CD8-positive, alpha-beta memory T cell (primary cell): ENCODE data around the gene PPP1R12A. TPM values are rescaled to one million over a fixed set of nuclear protein-coding genes. Genes with fewer than 3 reads are reported as not detected.

Experiments
- CTCF ChIA-PET: fragments of 350-600 bp; sonication (Branson Sonifier 250); formaldehyde crosslinking; loops from one replicate; lab custom pipeline; 2021; ENCODE audit warnings: antibody characterized with exemption; lab: Charles Lee
- POLR2A ChIA-PET: fragments of 350-600 bp; sonication (Branson Sonifier 250); formaldehyde crosslinking; loops from one replicate; lab custom pipeline; 2021; ENCODE audit warnings: antibody characterized with exemption; lab: Charles Lee
- DNase-seq, 5 donors: peaks; one replicate each; pipeline versions ENCODE4 v3.0.0 to v3.0.0-alpha.2; 2020 to 2022; ENCODE audit warnings: mixed read lengths in 1 of 5
- H3K27ac ChIP-seq: one replicate; pipeline ENCODE4 v1.7.0; 2013; ENCODE audit warnings: low read depth, mild to moderate bottlenecking, low read length, moderate library complexity
- H3K27me3 ChIP-seq: 2 replicates; pipeline ENCODE4 v1.7.0; 2013; ENCODE audit warnings: low read length, mild to moderate bottlenecking; ENCODE audit not compliant: insufficient read depth, poor library complexity, severe bottlenecking
- H3K36me3 ChIP-seq: 2 replicates; pipeline ENCODE4 v1.7.0; 2013; ENCODE audit warnings: mild to moderate bottlenecking, low read length, moderate library complexity; ENCODE audit not compliant: insufficient read depth
- H3K4me1 ChIP-seq: 2 replicates; pipeline ENCODE4 v1.7.0; 2013; ENCODE audit warnings: mild to moderate bottlenecking, low read length, moderate library complexity; ENCODE audit not compliant: insufficient read depth
- H3K4me3 ChIP-seq: 2 replicates; pipeline ENCODE4 v1.7.0; 2013; ENCODE audit warnings: mild to moderate bottlenecking, low read length
- H3K9me3 ChIP-seq: 2 replicates; pipeline ENCODE4 v1.7.0; 2013; ENCODE audit warnings: mild to moderate bottlenecking, low read length
- H3K27ac Mint-ChIP-seq, 8 donors: one replicate each; pipeline ENCODE4 v1.8.0; 2020 to 2021; ENCODE audit warnings: mixed read lengths in 8 of 8, mild to moderate bottlenecking in 6 of 8, inconsistent platforms in 3 of 8, moderate library complexity in 3 of 8
- H3K27me3 Mint-ChIP-seq, 2 donors: one replicate each; pipeline ENCODE4 v1.8.0; 2020 to 2021; ENCODE audit warnings: mixed read lengths in 2 of 2, mild to moderate bottlenecking in 1 of 2, moderate library complexity in 1 of 2
- H3K36me3 Mint-ChIP-seq, 3 donors: one replicate each; pipeline ENCODE4 v1.8.0; 2020 to 2021; ENCODE audit warnings: mixed read lengths in 3 of 3, inconsistent platforms in 1 of 3, mild to moderate bottlenecking in 1 of 3
- H3K4me1 Mint-ChIP-seq, 3 donors: one replicate each; pipeline ENCODE4 v1.8.0; 2020 to 2021; ENCODE audit warnings: mixed read lengths in 3 of 3, inconsistent platforms in 1 of 3, mild to moderate bottlenecking in 1 of 3
- H3K4me3 Mint-ChIP-seq, 7 donors: one replicate each; pipeline ENCODE4 v1.8.0; 2020 to 2021; ENCODE audit warnings: mixed read lengths in 7 of 7, mild to moderate bottlenecking in 6 of 7, moderate library complexity in 4 of 7, inconsistent platforms in 2 of 7
- H3K9me3 Mint-ChIP-seq, 5 donors: one replicate each; pipeline ENCODE4 v1.8.0; 2020 to 2022; ENCODE audit warnings: mixed read lengths in 5 of 5, mild to moderate bottlenecking in 3 of 5, moderate library complexity in 2 of 5, inconsistent platforms in 1 of 5
- polyA plus RNA-seq: library from polyadenylated mRNA; unstranded; fragments of 300-500 nt; fragmentation: Illumina TruSeq; gene quantifications from one replicate; pipeline ENCODE4 v1.2.3, GENCODE V29; 2021
- total RNA-seq, 2 experiments: library from RNA; stranded (reverse); gene quantifications; one replicate each; pipeline ENCODE4 v1.2.3, GENCODE V29; 2021

The PPP1R12A gene
- total and polyA plus RNA-seq, 3 experiments from 2014 or later = 72.1 to 140 (median 80.4) TPM

- ChIA-PET POLR2A (no interaction called here), CTCF (no interaction called here)
- Histone ChIP-seq H3K27me3 (no peaks in the 10 kb centered on the region), H3K9me3 (no peaks in the 10 kb centered on the region), H3K36me3 (no peaks in the 10 kb centered on the region), H3K27ac (no peak overlapping the region), H3K4me3 (no peak overlapping the region), H3K4me1 (no peaks in the 10 kb centered on the region)
- Mint-ChIP-seq H3K36me3 (no peaks in the 10 kb centered on the region), H3K4me3 (no peak overlapping the region), H3K27ac (no peak overlapping the region), H3K27me3 (peaks cover 4 to 6% of the 10 kb centered on the region in 2 donors), H3K9me3 (peaks cover 10 to 18% (median 11%) of the 10 kb centered on the region in 5 donors), H3K4me1 (no peaks in the 10 kb centered on the region)
- DNase-seq = no peak
Observed at GRCh38 chr12:79761341-79761740, 173.6 kb downstream of the PPP1R12A start.

GRCh38 chr12:79747274-79747673 lies 187.6 kb downstream of the PPP1R12A start:
- H3K27me3 Mint-ChIP-seq = peaks cover 6 to 16% of the 10 kb centered on the region in 2 donors
- no peaks in the 10 kb centered on the region for H3K4me1 Mint-ChIP-seq
- no peaks in the 10 kb centered on the region for H3K36me3 Mint-ChIP-seq
- Histone ChIP-seq H3K9me3 (no peaks in the 10 kb centered on the region), H3K4me3 (no peak overlapping the region), H3K27me3 (no peaks in the 10 kb centered on the region), H3K27ac (no peak overlapping the region), H3K36me3 (no peaks in the 10 kb centered on the region), H3K4me1 (no peaks in the 10 kb centered on the region)
- peaks cover 0 to 5% (median 2%) of the 10 kb centered on the region in 5 donors for H3K9me3 Mint-ChIP-seq
- no peak overlapping the region for H3K4me3 Mint-ChIP-seq
- ChIA-PET CTCF (no interaction called here), POLR2A (no interaction called here)
- no peak overlapping the region for H3K27ac Mint-ChIP-seq
- DNase-seq = no peak

- Mint-ChIP-seq H3K27me3 (peaks cover 8 to 18% of the 10 kb centered on the region in 2 donors), H3K36me3 (no peaks in the 10 kb centered on the region), H3K4me3 (no peak overlapping the region), H3K27ac (no peak overlapping the region), H3K9me3 (no peaks in the 10 kb centered on the region), H3K4me1 (no peaks in the 10 kb centered on the region)
- POLR2A ChIA-PET = no interaction called here
- H3K4me3 ChIP-seq = no peak overlapping the region
- DNase-seq = peak in 1 of 5 donors; percentile 7
- no peaks in the 10 kb centered on the region for H3K36me3 ChIP-seq
- H3K9me3 ChIP-seq = no peaks in the 10 kb centered on the region
- H3K4me1 ChIP-seq = no peaks in the 10 kb centered on the region
- no peaks in the 10 kb centered on the region for H3K27me3 ChIP-seq
- CTCF ChIA-PET = no interaction called here
- no peak overlapping the region for H3K27ac ChIP-seq
Observed at GRCh38 chr12:79737875-79738718, 196.8 kb downstream of the PPP1R12A start.

DNA sequence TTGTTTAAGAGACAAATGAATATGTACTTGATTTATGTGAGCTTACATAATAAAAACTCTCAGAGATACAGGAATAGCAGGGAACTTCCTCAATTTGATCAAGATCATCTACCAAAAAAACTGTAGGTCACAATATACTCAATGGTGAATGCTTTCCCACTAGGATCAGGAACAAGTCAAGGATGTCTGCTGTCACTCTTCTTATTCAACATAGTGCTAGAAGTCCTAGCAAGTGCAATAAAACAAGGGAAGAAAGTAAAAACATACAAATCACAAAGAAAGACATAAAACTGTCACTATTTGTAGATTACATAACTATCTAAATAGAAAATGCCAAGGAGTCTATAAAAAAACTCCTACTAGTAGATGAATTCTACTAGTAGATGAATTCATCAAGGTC lies 202.3 kb downstream of the PPP1R12A start:
- no peaks in the 10 kb centered on the region for H3K36me3 Mint-ChIP-seq
- CTCF ChIA-PET = no interaction called here
- no peaks in the 10 kb centered on the region for H3K9me3 Mint-ChIP-seq
- Histone ChIP-seq H3K4me1 (no peaks in the 10 kb centered on the region), H3K9me3 (no peaks in the 10 kb centered on the region), H3K27me3 (no peaks in the 10 kb centered on the region), H3K27ac (no peak overlapping the region), H3K4me3 (no peak overlapping the region), H3K36me3 (no peaks in the 10 kb centered on the region)
- DNase-seq = no peak
- no peak overlapping the region for H3K4me3 Mint-ChIP-seq
- no peaks in the 10 kb centered on the region for H3K4me1 Mint-ChIP-seq
- peaks cover 7 to 31% of the 10 kb centered on the region in 2 donors for H3K27me3 Mint-ChIP-seq
- POLR2A ChIA-PET = no interaction called here
- no peak overlapping the region for H3K27ac Mint-ChIP-seq

GRCh38 chr12:79725987-79726386 lies 208.9 kb downstream of the PPP1R12A start:
- DNase-seq = no peak
- Mint-ChIP-seq H3K27ac (no peak overlapping the region), H3K9me3 (peaks cover 0 to 3% (median 0%) of the 10 kb centered on the region in 5 donors), H3K4me3 (no peak overlapping the region), H3K36me3 (no peaks in the 10 kb centered on the region), H3K4me1 (no peaks in the 10 kb centered on the region), H3K27me3 (peaks cover 5 to 41% of the 10 kb centered on the region in 2 donors)
- Histone ChIP-seq H3K9me3 (no peaks in the 10 kb centered on the region), H3K4me3 (no peak overlapping the region), H3K4me1 (no peaks in the 10 kb centered on the region), H3K36me3 (no peaks in the 10 kb centered on the region), H3K27ac (no peak overlapping the region), H3K27me3 (no peaks in the 10 kb centered on the region)
- CTCF ChIA-PET = no interaction called here
- POLR2A ChIA-PET = no interaction called here

Other genes with a start within 250 kb of the PPP1R12A start
- gene PAWR, start 244.1 kb downstream of the PPP1R12A start, total RNA-seq = 1 to 10 TPM; 2.3 to 2.4 TPM
- gene PAWR, start 244.1 kb downstream of the PPP1R12A start, polyA plus RNA-seq = 2.9 TPM
- not detected for gene OTOGL, start 164.4 kb upstream of the PPP1R12A start, total RNA-seq
- gene OTOGL, start 164.4 kb upstream of the PPP1R12A start, polyA plus RNA-seq = not detected